SK-N-SH (cell line): ENCODE results near the gene PDK2. TPM values are rescaled to one million over a fixed set of nuclear protein-coding genes. Genes with fewer than 3 reads are reported as not detected.

ENCODE experiments used
- CTCF ChIA-PET: fragments of 300-600, 350-600 bp; formaldehyde crosslinking; extraction: SDS; loops from one replicate; lab custom pipeline; 2021; lab: Yijun Ruan, JAX
- POLR2A ChIA-PET: fragments of 350-600 bp; sonication (Branson Sonifier 250); formaldehyde crosslinking; extraction: SDS; loops from one replicate; lab custom pipeline; 2020; ENCODE audit warnings: antibody characterized with exemption, inconsistent platforms; lab: Yijun Ruan, JAX
- DNase-seq: peaks from one replicate; pipeline ENCODE4 v3.0.0; 2012
- H2AFZ ChIP-seq: fragments of 200-600 bp; sonication (generic); 2 replicates; pipeline ENCODE4 v1.8.1; 2016; ENCODE audit warnings: antibody characterized with exemption, mild to moderate bottlenecking, low read depth
- H3F3A ChIP-seq: fragments of 200-600 bp; sonication (generic); replicated peaks from 2 replicates; pipeline ENCODE3; 2016; ENCODE audit warnings: antibody characterized with exemption, mild to moderate bottlenecking; ENCODE audit not compliant: insufficient read depth
- H3K27ac ChIP-seq, 2 experiments: fragments of 200-500 bp in 1 of 2; fragments of 200-600 bp in 1 of 2; sonication (Bioruptor generic) in 1 of 2; sonication (generic), shearing (Covaris generic) in 1 of 2; 2 replicates each; pipeline versions ENCODE4 v1.5.1 to v1.6.1; 2014 to 2016; ENCODE audit warnings: low read depth in 2 of 2, inconsistent platforms in 1 of 2, low read length in 1 of 2, mild to moderate bottlenecking in 1 of 2, mixed read lengths in 1 of 2
- H3K27me3 ChIP-seq: fragments of 200-600 bp; sonication (generic), shearing (Covaris generic); 2 replicates; pipeline ENCODE4 v1.6.1; 2016; ENCODE audit warnings: mixed run types; ENCODE audit not compliant: insufficient read depth
- H3K36me3 ChIP-seq, 2 experiments: fragments of 200-500 bp in 1 of 2; fragments of 200-600 bp in 1 of 2; sonication (Bioruptor generic) in 1 of 2; sonication (generic) in 1 of 2; replicated peaks in 1 of 2; 2 replicates each; pipeline versions ENCODE3 to v1.5.1; 2014 to 2016; ENCODE audit warnings: low read length in 1 of 2, mild to moderate bottlenecking in 1 of 2; ENCODE audit not compliant: insufficient read depth in 2 of 2, control insufficient read depth in 1 of 2
- H3K4me1 ChIP-seq, 2 experiments: fragments of 200-500 bp in 1 of 2; fragments of 200-600 bp in 1 of 2; sonication (Bioruptor generic) in 1 of 2; sonication (generic), shearing (Covaris generic) in 1 of 2; 2 replicates each; pipeline versions ENCODE4 v1.5.1 to v1.6.1; 2014 to 2016; ENCODE audit warnings: low read depth in 1 of 2, low read length in 1 of 2, mixed run types in 1 of 2; ENCODE audit not compliant: insufficient read depth in 2 of 2, control insufficient read depth in 1 of 2
- H3K4me2 ChIP-seq: fragments of 200-600 bp; sonication (generic), shearing (Covaris generic); 2 replicates; pipeline ENCODE4 v1.6.1; 2017; ENCODE audit warnings: mixed run types
- H3K4me3 ChIP-seq, 2 experiments: fragments of 200-500 bp in 1 of 2; fragments of 200-600 bp in 1 of 2; sonication (Bioruptor generic) in 1 of 2; sonication (generic), shearing (Covaris generic) in 1 of 2; 2 replicates each; pipeline versions ENCODE4 v1.5.1 to v1.8.1; 2014 to 2016; ENCODE audit warnings: low read depth in 2 of 2, inconsistent platforms in 1 of 2, low read length in 1 of 2, mild to moderate bottlenecking in 1 of 2, mixed read lengths in 1 of 2, moderate library complexity in 1 of 2
- H3K79me2 ChIP-seq: fragments of 200-600 bp; sonication (generic); 2 replicates; pipeline ENCODE4 v1.8.1; 2017; ENCODE audit warnings: mild to moderate bottlenecking; ENCODE audit not compliant: insufficient read depth
- H3K9ac ChIP-seq: fragments of 200-600 bp; sonication (generic); 2 replicates; pipeline ENCODE4 v1.6.1; 2017; ENCODE audit warnings: mixed run types
- H3K9me2 ChIP-seq: fragments of 200-600 bp; sonication (generic); 2 replicates; pipeline ENCODE4 v1.6.1; 2017; ENCODE audit warnings: mixed run types
- H3K9me3 ChIP-seq: fragments of 200-600 bp; sonication (generic); 2 replicates; pipeline ENCODE4 v1.6.1; 2017; ENCODE audit warnings: mixed run types, mild to moderate bottlenecking, moderate library complexity
- H4K20me1 ChIP-seq: fragments of 200-600 bp; sonication (generic); 2 replicates; pipeline ENCODE4 v1.6.1; 2017; ENCODE audit warnings: mild to moderate bottlenecking, mixed run types; ENCODE audit not compliant: insufficient read depth
- CHD2 ChIP-seq: fragments of 150-350 bp; IDR thresholded peaks from 2 replicates; pipeline ENCODE4 v1.6.1; 2018; ENCODE audit warnings: low read length; ENCODE audit not compliant: partially characterized antibody
- CTCF ChIP-seq: fragments of 200-600 bp; sonication (generic); IDR thresholded peaks from 2 replicates; pipeline ENCODE4 v1.6.1; 2017; ENCODE audit warnings: antibody characterized with exemption, mild to moderate bottlenecking, moderate library complexity
- EP300 ChIP-seq, 2 experiments: IDR thresholded peaks; 2 replicates each; pipeline versions ENCODE4 v1.4.0 to v1.6.1; 2012; ENCODE audit warnings: borderline replicate concordance in 1 of 2, low read depth in 1 of 2, low read length in 1 of 2
- EZH2phosphoT487 ChIP-seq: fragments of 200-600 bp; sonication (generic); IDR thresholded peaks from 2 replicates; pipeline ENCODE4 v1.6.1; 2017; ENCODE audit warnings: low read depth, mixed run types, mild to moderate bottlenecking, antibody characterized with exemption, moderate library complexity, borderline replicate concordance
- JUND ChIP-seq: IDR thresholded peaks from 2 replicates; pipeline ENCODE4 v1.4.0; 2012
- NFIC ChIP-seq: IDR thresholded peaks from 2 replicates; pipeline ENCODE4 v1.4.0; 2012; ENCODE audit warnings: borderline replicate concordance
- NRF1 ChIP-seq: IDR thresholded peaks from 2 replicates; pipeline ENCODE4 v1.6.1; 2012; ENCODE audit warnings: low read depth, mild to moderate bottlenecking, low read length
- RXRA ChIP-seq: IDR thresholded peaks from 2 replicates; pipeline ENCODE4 v1.4.0; 2012; ENCODE audit warnings: low read depth, mild to moderate bottlenecking, borderline replicate concordance
- SIN3A ChIP-seq: IDR thresholded peaks from 2 replicates; pipeline ENCODE4 v1.6.1; 2012; ENCODE audit warnings: low read depth, mild to moderate bottlenecking, low read length, moderate library complexity, borderline replicate concordance
- SMC3 ChIP-seq: IDR thresholded peaks from 2 replicates; pipeline ENCODE4 v1.6.1; 2012; ENCODE audit warnings: low read depth, low read length, improper control_type of control experiment
- TCF12 ChIP-seq: IDR thresholded peaks from 2 replicates; pipeline ENCODE4 v1.4.0; 2012
- USF1 ChIP-seq: IDR thresholded peaks from 2 replicates; pipeline ENCODE4 v1.4.0; 2012; ENCODE audit warnings: low read depth, borderline replicate concordance
- USF2 ChIP-seq: fragments of 150-350 bp; IDR thresholded peaks from 2 replicates; pipeline ENCODE4 v1.6.1; 2017; ENCODE audit warnings: antibody characterized with exemption, low read length, low read depth, borderline replicate concordance
- YY1 ChIP-seq: IDR thresholded peaks from 2 replicates; pipeline ENCODE4 v1.4.0; 2012; ENCODE audit warnings: low read depth, mild to moderate bottlenecking
- WGBS: methylation state at CpG from one replicate; pipeline ENCODE4 v1.1.6; 2017; ENCODE audit warnings: low lambda C conversion rate; 5-methylcytosine and 5-hydroxymethylcytosine counted together
- polyA plus RNA-seq, 3 experiments: library from polyadenylated mRNA; depleted of rRNA; stranded (reverse); fragments of >200 nt; gene quantifications; 2 replicates each; pipeline ENCODE4 v1.2.3, GENCODE V29; 2012

Gene PDK2
- polyA plus RNA-seq, 1 of the 3 experiments (the other 2 are of a cell fraction): 124 TPM

GRCh38 chr17:50078430-50078829, 16.7 kb upstream of the PDK2 start:
- peaks cover 91 to 97% of the 10 kb centered on the region in 2 experiments for H3K36me3 ChIP-seq
- H3K27me3 ChIP-seq: no peaks in the 10 kb centered on the region
- ChIA-PET CTCF (interaction anchor here (0.9 to 5.8 kb wide), 11 partner anchors 9 to 82 kb away, joined by 3 to 33 read pairs (median 5); partner anchors contain the start of gene ITGA3), POLR2A (interaction anchor here (0.6 kb wide), 1 partner anchor 53 kb away, joined by 3 read pairs; no protein-coding TSS in a partner anchor)
- H2AFZ ChIP-seq: no peak overlapping the region
- no peak overlapping the region for H3K9ac ChIP-seq
- TF ChIP-seq SMC3 (no peak), TCF12 (no peak), RXRA (no peak), CTCF (no peak), SIN3A (no peak), EP300 (IDR thresholded peaks at IDR 0.05; ENCODE audit: borderline replicate concordance in 1 of 2, low read depth in 1 of 2, low read length in 1 of 2) (no peak), USF2 (no peak), CHD2 (no peak), EZH2phosphoT487 (no peak), JUND (no peak), NFIC (no peak), NRF1 (no peak), YY1 (no peak), USF1 (no peak)
- no peaks in the 10 kb centered on the region for H3K4me1 ChIP-seq
- no peaks in the 10 kb centered on the region for H3K9me2 ChIP-seq
- no peak overlapping the region for H3K4me3 ChIP-seq
- WGBS: 84% methylated on average over 4 of the region's 4 CpGs
- no peak overlapping the region for H3K4me2 ChIP-seq
- H4K20me1 ChIP-seq: peaks cover 78% of the 10 kb centered on the region
- H3K9me3 ChIP-seq: no peaks in the 10 kb centered on the region
- peaks cover 99% of the 10 kb centered on the region for H3F3A ChIP-seq
- no peak for DNase-seq
- H3K27ac ChIP-seq: peak overlapping the region in 1 of 2 experiments; percentile 50; a peak in 1 of 4 replicates
- H3K79me2 ChIP-seq: peaks cover 75% of the 10 kb centered on the region
